Right lobe of liver (tissue), 6 donors: ENCODE measurements around the gene OR8H3. TPM values are rescaled to one million over a fixed set of nuclear protein-coding genes. Genes with fewer than 3 reads are reported as not detected.

Source experiments
- ATAC-seq, 4 donors: fragments of 200-7000 bp; cut with Tn5 transposase; one replicate each; pipeline ENCODE4 v1.9.1; 2020; ENCODE audit warnings: mild to moderate bottlenecking in 4 of 4, moderate library complexity in 4 of 4
- DNase-seq, 3 donors: peaks; one replicate each; pipeline ENCODE4 v3.0.0-alpha.2; 2020
- H3K27ac ChIP-seq, 3 donors: fragments of 200-600 bp; one replicate each; pipeline ENCODE4 v1.8.0; 2022
- H3K27me3 ChIP-seq, 2 donors: fragments of 200-600 bp; one replicate each; pipeline ENCODE4 v1.8.0; 2022
- H3K36me3 ChIP-seq, 4 donors: fragments of 200-600 bp; sonication (generic) in 1 of 4; one replicate each; pipeline versions ENCODE4 v1.5.1 to v1.8.0; 2017 to 2022; ENCODE audit warnings: control low read depth in 1 of 4
- H3K4me1 ChIP-seq, 4 donors: fragments of 200-600 bp; sonication (generic) in 1 of 4; one replicate each; pipeline versions ENCODE4 v1.5.1 to v1.8.0; 2017 to 2022; ENCODE audit warnings: control low read depth in 1 of 4
- H3K4me3 ChIP-seq, 3 donors: fragments of 200-600 bp; one replicate each; pipeline ENCODE4 v1.8.0; 2022
- H3K9me3 ChIP-seq, 4 donors: fragments of 200-600 bp; sonication (generic) in 1 of 4; one replicate each; pipeline versions ENCODE4 v1.5.1 to v1.8.0; 2017 to 2022; ENCODE audit warnings: control low read depth in 1 of 4
- CTCF ChIP-seq, 4 donors: fragments of 200-600 bp in 3 of 4; fragments of 450-650 bp in 1 of 4; IDR thresholded peaks; one replicate each; pipeline versions ENCODE4 v1.5.1 to v1.8.0; 2016 to 2022; ENCODE audit warnings: antibody characterized with exemption in 4 of 4, mild to moderate bottlenecking in 2 of 4
- POLR2A ChIP-seq: fragments of 450-650 bp; IDR thresholded peaks from one replicate; pipeline ENCODE4 v1.6.1; 2017; ENCODE audit warnings: antibody characterized with exemption, mild to moderate bottlenecking
- WGBS: methylation state at CpG from one replicate; pipeline ENCODE4 v1.1.6; 2018; ENCODE audit warnings: low coverage, low lambda C conversion rate; ENCODE audit not compliant: insufficient coverage; ENCODE audit errors: missing lambda C conversion rate; 5-methylcytosine and 5-hydroxymethylcytosine counted together
- intact Hi-C, 2 donors: fragments of 100-400 bp; cut with DNase I; formaldehyde crosslinking; loops; one replicate each; pipeline versions ENCODE4 v1.11.2 to v1.14.1; 2022
- small RNA-seq, 2 experiments: library from RNA; depleted of rRNA; stranded (forward); fragments of <200 nt; gene quantifications; one replicate each; pipeline ENCODE3, GENCODE V24; 2016
- total RNA-seq, 6 experiments: library from RNA; depleted of rRNA in 2 of 6; stranded (reverse); fragments of >200 nt in 2 of 6; fragmentation: NEBNext Ultra II Directional in 3 of 6; extraction: Animal tissue kit (Norgen Biotek cat#: 25700) in 3 of 6; gene quantifications; one replicate each; pipeline versions ENCODE4 v1.1.0 to v1.2.4, GENCODE V29; 2016 to 2023
- donor health status: DM: no; HTN: yes; CAD: no.
- donor health status: DM: no; HTN: no; CAD: no.
- donor health status: DM: no; HTN: no; CAD: no.
- donor health status: DM: no; HTN: yes; CAD: no.
- donor health status: DM: no; HTN: yes; CAD: no.

OR8H3 gene
- total RNA-seq, 6 experiments from 2014 or later = not detected

DNA sequence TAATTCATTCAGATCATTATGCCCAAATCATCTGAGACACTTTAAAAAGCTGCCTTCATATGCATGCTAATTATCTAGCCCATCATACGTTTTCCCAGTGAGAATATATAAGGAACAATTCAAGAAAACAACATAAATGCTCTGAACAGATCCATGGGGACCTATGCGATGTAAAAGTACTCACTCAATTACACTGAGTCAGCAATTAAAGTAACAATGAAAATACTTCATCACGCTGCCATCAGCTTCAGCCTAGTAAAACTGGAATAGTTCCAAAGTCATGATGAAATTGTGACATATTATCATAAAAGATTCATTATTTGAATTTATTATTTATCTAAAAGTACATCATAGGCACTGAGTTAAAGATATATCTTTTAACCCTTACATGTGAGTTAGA lies 41.6 kb downstream of the OR8H3 start:
- Histone ChIP-seq H3K4me3 (no peak overlapping the region), H3K4me1 (no peaks in the 10 kb centered on the region), H3K27ac (no peak overlapping the region), H3K36me3 (no peaks in the 10 kb centered on the region), H3K27me3 (no peaks in the 10 kb centered on the region), H3K9me3 (no peaks in the 10 kb centered on the region)
- WGBS = 44% methylated on average over 3 of the region's 3 CpGs
- TF ChIP-seq CTCF (IDR thresholded peaks at IDR 0.05) = no peak
- TF ChIP-seq POLR2A = no peak
- intact Hi-C loops = no loop called here
- DNase-seq = no peak
- no peak for ATAC-seq

- H3K4me3 ChIP-seq = no peak overlapping the region
- ATAC-seq = no peak
- 20% methylated on average over 3 of the region's 3 CpGs for WGBS
- no peaks in the 10 kb centered on the region for H3K4me1 ChIP-seq
- intact Hi-C loops = no loop called here
- H3K9me3 ChIP-seq = no peaks in the 10 kb centered on the region
- no peak for DNase-seq
- no peaks in the 10 kb centered on the region for H3K36me3 ChIP-seq
- H3K27me3 ChIP-seq = no peaks in the 10 kb centered on the region
- H3K27ac ChIP-seq = no peak overlapping the region
- TF ChIP-seq CTCF (IDR thresholded peaks at IDR 0.05) (no peak), POLR2A (no peak)
These were observed 50.2 kb downstream of the OR8H3 start for GRCh38 chr11:56172256-56172830.

Small RNA genes within 50 kb of the gene (small RNA-seq; reads per million reads assigned to genes)
- 0 reads per million in 2 experiments for gene OR8I4P

Other genes starting within 250 kb of the OR8H3 start
- not detected for gene TRIM51, start 239.1 kb upstream of the OR8H3 start, total RNA-seq
- not detected for gene OR5W2, start 207.8 kb upstream of the OR8H3 start, total RNA-seq
- gene OR5I1, start 186.0 kb upstream of the OR8H3 start, total RNA-seq = not detected
- not detected for gene OR10AG1, start 152.4 kb upstream of the OR8H3 start, total RNA-seq
- not detected for gene OR5F1, start 127.7 kb upstream of the OR8H3 start, total RNA-seq
- gene OR5AS1, start 94.7 kb upstream of the OR8H3 start, total RNA-seq = not detected
- not detected for gene OR8I2, start 29.1 kb upstream of the OR8H3 start, total RNA-seq
- not detected for gene OR8H2, start 18.7 kb upstream of the OR8H3 start, total RNA-seq
- not detected for gene OR8J3, start 17.8 kb downstream of the OR8H3 start, total RNA-seq
- gene OR8K5, start 37.9 kb downstream of the OR8H3 start, total RNA-seq = not detected
- gene OR5J2, start 54.2 kb downstream of the OR8H3 start, total RNA-seq = not detected
- gene OR5T2, start 111.9 kb downstream of the OR8H3 start, total RNA-seq = not detected
- not detected for gene OR5T3, start 129.9 kb downstream of the OR8H3 start, total RNA-seq
- not detected for gene OR5T1, start 151.8 kb downstream of the OR8H3 start, total RNA-seq
- gene OR8H1, start 169.9 kb downstream of the OR8H3 start, total RNA-seq = not detected
- gene OR8K3, start 192.8 kb downstream of the OR8H3 start, total RNA-seq = not detected
- gene OR8K1, start 223.7 kb downstream of the OR8H3 start, total RNA-seq = not detected
- gene OR8J1, start 231.9 kb downstream of the OR8H3 start, total RNA-seq = not detected